Progenitor cell of endocrine pancreas (in vitro differentiated cells): ENCODE results near the gene DAPP1. TPM values are rescaled to one million over a fixed set of nuclear protein-coding genes. Genes with fewer than 3 reads are reported as not detected.
"Not testable (repeated sequence)": the region's sequence is repeated elsewhere in the genome, so short reads cannot be mapped to it uniquely, and the experiment has no call there.

Source experiments
- DNase-seq: peaks from one replicate; pipeline ENCODE4 v3.0.0; 2021; ENCODE audit warnings: low spot score; ENCODE audit not compliant: unreplicated experiment
- H3K27ac Mint-ChIP-seq: 2 replicates; pipeline ENCODE4 v1.8.0; 2021; ENCODE audit warnings: mild to moderate bottlenecking, moderate library complexity, mixed read lengths
- H3K27me3 Mint-ChIP-seq: 2 replicates; pipeline ENCODE4 v1.8.0; 2021; ENCODE audit warnings: mixed read lengths
- H3K36me3 Mint-ChIP-seq: 2 replicates; pipeline ENCODE4 v1.8.0; 2022; ENCODE audit warnings: mixed read lengths; ENCODE audit not compliant: insufficient read depth
- H3K4me1 Mint-ChIP-seq: 2 replicates; pipeline ENCODE4 v1.8.0; 2021; ENCODE audit warnings: low read depth, mixed read lengths
- H3K4me3 Mint-ChIP-seq: 2 replicates; pipeline ENCODE4 v1.8.0; 2021; ENCODE audit warnings: low read depth, mild to moderate bottlenecking, moderate library complexity, mixed read lengths
- H3K9me3 Mint-ChIP-seq: 2 replicates; pipeline ENCODE4 v1.8.0; 2021; ENCODE audit warnings: low read depth, mixed read lengths
- long read RNA-seq: library from polyadenylated mRNA; unstranded; transcript quantifications from one replicate; pipeline ENCODE4 v2.0.0, GENCODE V29; 2020
- total RNA-seq: library from RNA; stranded (reverse); gene quantifications from 2 replicates; pipeline ENCODE4 v1.2.1, GENCODE V29; 2021
- TF ChIP-seq, protein P1 (sequence below): fragments of 200-600 bp; sonication (generic); IDR thresholded peaks from one replicate; pipeline ENCODE4 v1.5.0; 2021; ENCODE audit warnings: antibody characterized with exemption, mild to moderate bottlenecking; ENCODE audit not compliant: unreplicated experiment

DAPP1 gene
- 0.12 TPM in 1 of 2 replicates, not detected in the other for total RNA-seq
- long read RNA-seq, partial matches to known transcripts: 0 of 1 reads
- long read RNA-seq, other reads (novel, unspliced or antisense): 1 of 1 reads

GRCh38 chr4:99816545-99817308 lies at the start of gene DAPP1:
DAPP1 (plus strand) TSS chr4:99816827; CDS start chr4:99816914, 87 bp downstream.
- H3K27ac Mint-ChIP-seq: no peak within 1 kb of the TSS
- peaks cover 2% of the 10 kb centered on the region for H3K27me3 Mint-ChIP-seq
- H3K4me1 Mint-ChIP-seq: no peaks in the 10 kb centered on the region
- TF ChIP-seq, protein P1, sequence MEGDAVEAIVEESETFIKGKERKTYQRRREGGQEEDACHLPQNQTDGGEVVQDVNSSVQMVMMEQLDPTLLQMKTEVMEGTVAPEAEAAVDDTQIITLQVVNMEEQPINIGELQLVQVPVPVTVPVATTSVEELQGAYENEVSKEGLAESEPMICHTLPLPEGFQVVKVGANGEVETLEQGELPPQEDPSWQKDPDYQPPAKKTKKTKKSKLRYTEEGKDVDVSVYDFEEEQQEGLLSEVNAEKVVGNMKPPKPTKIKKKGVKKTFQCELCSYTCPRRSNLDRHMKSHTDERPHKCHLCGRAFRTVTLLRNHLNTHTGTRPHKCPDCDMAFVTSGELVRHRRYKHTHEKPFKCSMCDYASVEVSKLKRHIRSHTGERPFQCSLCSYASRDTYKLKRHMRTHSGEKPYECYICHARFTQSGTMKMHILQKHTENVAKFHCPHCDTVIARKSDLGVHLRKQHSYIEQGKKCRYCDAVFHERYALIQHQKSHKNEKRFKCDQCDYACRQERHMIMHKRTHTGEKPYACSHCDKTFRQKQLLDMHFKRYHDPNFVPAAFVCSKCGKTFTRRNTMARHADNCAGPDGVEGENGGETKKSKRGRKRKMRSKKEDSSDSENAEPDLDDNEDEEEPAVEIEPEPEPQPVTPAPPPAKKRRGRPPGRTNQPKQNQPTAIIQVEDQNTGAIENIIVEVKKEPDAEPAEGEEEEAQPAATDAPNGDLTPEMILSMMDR: no peak
- no peaks in the 10 kb centered on the region for H3K9me3 Mint-ChIP-seq
- H3K4me3 Mint-ChIP-seq: no peak within 1 kb of the TSS
- no peak for DNase-seq
- no peaks in the 10 kb centered on the region for H3K36me3 Mint-ChIP-seq

GRCh38 chr4:99770842-99771241 lies 45.8 kb upstream of the DAPP1 start:
- H3K36me3 Mint-ChIP-seq, H3K27me3 Mint-ChIP-seq, DNase-seq, H3K4me3 Mint-ChIP-seq, H3K27ac Mint-ChIP-seq, H3K4me1 Mint-ChIP-seq: not testable (repeated sequence)
- H3K9me3 Mint-ChIP-seq: peaks cover 15% of the 10 kb centered on the region

DNA sequence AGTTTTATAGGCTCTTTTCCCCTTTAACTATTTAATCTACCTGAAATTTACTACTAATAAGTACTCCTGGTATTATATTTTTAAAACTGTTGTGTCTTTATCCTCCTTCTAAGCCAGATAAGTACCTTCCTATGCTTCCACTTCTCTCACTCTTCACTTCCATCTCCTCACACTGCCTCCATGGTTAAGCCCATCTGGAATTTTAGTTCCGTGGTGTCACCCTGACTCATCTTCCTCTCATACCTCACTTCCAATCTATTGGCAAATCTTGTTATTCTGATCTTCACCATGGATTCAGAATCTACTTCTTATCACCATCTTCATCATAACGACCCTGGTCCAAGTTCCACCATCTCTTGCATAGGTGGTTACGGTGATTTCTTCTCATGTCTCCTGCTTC lies 32.7 kb upstream of the DAPP1 start:
- DNase-seq: no peak
- no peaks in the 10 kb centered on the region for H3K4me1 Mint-ChIP-seq
- H3K9me3 Mint-ChIP-seq: peaks cover 1% of the 10 kb centered on the region
- TF ChIP-seq, protein P1: no peak
- no peak overlapping the region for H3K4me3 Mint-ChIP-seq
- H3K27ac Mint-ChIP-seq: no peak overlapping the region
- no peaks in the 10 kb centered on the region for H3K36me3 Mint-ChIP-seq
- no peaks in the 10 kb centered on the region for H3K27me3 Mint-ChIP-seq

GRCh38 chr4:99784842-99785241 lies 31.8 kb upstream of the DAPP1 start:
- no peak overlapping the region for H3K27ac Mint-ChIP-seq
- H3K4me3 Mint-ChIP-seq: no peak overlapping the region
- H3K36me3 Mint-ChIP-seq: no peaks in the 10 kb centered on the region
- TF ChIP-seq, protein P1: no peak
- peaks cover 1% of the 10 kb centered on the region for H3K4me1 Mint-ChIP-seq
- H3K27me3 Mint-ChIP-seq: no peaks in the 10 kb centered on the region
- peaks cover 6% of the 10 kb centered on the region for H3K9me3 Mint-ChIP-seq
- no peak for DNase-seq

GRCh38 chr4:99790796-99791617 lies 25.6 kb upstream of the DAPP1 start:
- peaks cover 2% of the 10 kb centered on the region for H3K36me3 Mint-ChIP-seq
- H3K27me3 Mint-ChIP-seq: no peaks in the 10 kb centered on the region
- H3K27ac Mint-ChIP-seq: peak overlapping the region; percentile 38
- TF ChIP-seq, protein P1: no peak
- H3K4me3 Mint-ChIP-seq: no peak overlapping the region
- H3K4me1 Mint-ChIP-seq: peaks cover 17% of the 10 kb centered on the region
- DNase-seq: no peak
- peaks cover 11% of the 10 kb centered on the region for H3K9me3 Mint-ChIP-seq
